CD14-positive monocyte (primary cell): ENCODE measurements around the gene PLXNB3. TPM values are rescaled to one million over a fixed set of nuclear protein-coding genes. Genes with fewer than 3 reads are reported as not detected.

Experiments used
- DNase-seq, 3 donors: peaks; one replicate each; pipeline ENCODE4 v3.0.0-alpha.2; 2011 to 2022
- H2AFZ ChIP-seq: 2 replicates; pipeline ENCODE4 v1.6.0; 2012; ENCODE audit warnings: mild to moderate bottlenecking, low read depth, low read length, inconsistent platforms; ENCODE audit not compliant: insufficient read depth, poor library complexity, severe bottlenecking
- H3K27ac ChIP-seq, 2 donors: 1 replicate in 1 of 2; 2 replicates in 1 of 2; pipeline ENCODE4 v1.5.1; 2012 to 2013; ENCODE audit warnings: low read length in 2 of 2, control low read depth in 1 of 2, inconsistent platforms in 1 of 2, low read depth in 1 of 2, mild to moderate bottlenecking in 1 of 2
- H3K27me3 ChIP-seq, 2 donors: one replicate each; pipeline versions ENCODE4 v1.6.0 to v1.6.1; 2011 to 2013; ENCODE audit warnings: low read length in 2 of 2; ENCODE audit not compliant: control insufficient read depth in 2 of 2, insufficient read depth in 2 of 2
- H3K36me3 ChIP-seq, 2 donors: replicated peaks in 1 of 2; 1 replicate in 1 of 2; 2 replicates in 1 of 2; pipeline versions ENCODE4 v1.5.1 to v1.6.1; 2012 to 2013; ENCODE audit warnings: low read length in 2 of 2, control low read depth in 1 of 2, inconsistent platforms in 1 of 2, mild to moderate bottlenecking in 1 of 2; ENCODE audit not compliant: insufficient read depth in 2 of 2, control insufficient read depth in 1 of 2
- H3K4me1 ChIP-seq, 2 donors: 1 replicate in 1 of 2; 2 replicates in 1 of 2; pipeline versions ENCODE4 v1.5.1 to v1.6.1; 2012 to 2013; ENCODE audit warnings: low read length in 2 of 2, control low read depth in 1 of 2, inconsistent platforms in 1 of 2, mild to moderate bottlenecking in 1 of 2, moderate library complexity in 1 of 2; ENCODE audit not compliant: insufficient read depth in 2 of 2, control insufficient read depth in 1 of 2
- H3K4me2 ChIP-seq: replicated peaks from 2 replicates; pipeline ENCODE3; 2012; ENCODE audit warnings: low read length, moderate library complexity, mild to moderate bottlenecking; ENCODE audit not compliant: poor library complexity, severe bottlenecking; ENCODE audit errors: extremely low read depth
- H3K4me3 ChIP-seq, 3 experiments: fragments of 200-600 bp in 1 of 3; sonication (generic) in 1 of 3; replicated peaks in 1 of 3; 1 replicate in 2 of 3; 2 replicates in 1 of 3; pipeline ENCODE4 v1.5.1; 2011 to 2013; ENCODE audit warnings: low read length in 3 of 3, mild to moderate bottlenecking in 3 of 3, control low read depth in 2 of 3, low read depth in 2 of 3, inconsistent platforms in 1 of 3, moderate library complexity in 1 of 3
- H3K79me2 ChIP-seq: 2 replicates; pipeline ENCODE4 v1.6.0; 2012; ENCODE audit warnings: mild to moderate bottlenecking, control low read depth, inconsistent platforms, low read length, moderate library complexity; ENCODE audit not compliant: insufficient read depth
- H3K9ac ChIP-seq: 2 replicates; pipeline ENCODE4 v1.6.0; 2017; ENCODE audit warnings: low read length, mild to moderate bottlenecking; ENCODE audit not compliant: insufficient read depth, poor library complexity, severe bottlenecking
- H3K9me3 ChIP-seq, 2 donors: replicated peaks in 1 of 2; 1 replicate in 1 of 2; 2 replicates in 1 of 2; pipeline versions ENCODE4 v1.5.1 to v1.6.1; 2012 to 2013; ENCODE audit warnings: low read length in 2 of 2, control low read depth in 1 of 2; ENCODE audit not compliant: control insufficient read depth in 1 of 2, insufficient read depth in 1 of 2
- H4K20me1 ChIP-seq: 2 replicates; pipeline ENCODE4 v1.6.0; 2012; ENCODE audit warnings: mild to moderate bottlenecking, low read length, control low read depth, moderate library complexity; ENCODE audit not compliant: insufficient read depth
- H3K27ac Mint-ChIP-seq, 7 donors: one replicate each; pipeline ENCODE4 v1.8.0; 2020; ENCODE audit warnings: mild to moderate bottlenecking in 7 of 7, mixed read lengths in 7 of 7, moderate library complexity in 6 of 7, inconsistent platforms in 2 of 7
- H3K27me3 Mint-ChIP-seq, 3 donors: one replicate each; pipeline ENCODE4 v1.8.0; 2021 to 2022; ENCODE audit warnings: low read depth in 3 of 3, mild to moderate bottlenecking in 3 of 3, mixed read lengths in 3 of 3, moderate library complexity in 3 of 3, inconsistent platforms in 1 of 3
- H3K36me3 Mint-ChIP-seq, 2 donors: one replicate each; pipeline ENCODE4 v1.8.0; 2020; ENCODE audit warnings: mixed read lengths in 2 of 2, inconsistent platforms in 1 of 2, mild to moderate bottlenecking in 1 of 2
- H3K4me1 Mint-ChIP-seq: one replicate; pipeline ENCODE4 v1.8.0; 2020; ENCODE audit warnings: mild to moderate bottlenecking, mixed read lengths
- H3K4me3 Mint-ChIP-seq, 2 donors: one replicate each; pipeline ENCODE4 v1.8.0; 2020; ENCODE audit warnings: mild to moderate bottlenecking in 2 of 2, mixed read lengths in 2 of 2, moderate library complexity in 1 of 2
- H3K9me3 Mint-ChIP-seq, 7 donors: one replicate each; pipeline ENCODE4 v1.8.0; 2020 to 2022; ENCODE audit warnings: mixed read lengths in 7 of 7, mild to moderate bottlenecking in 6 of 7, moderate library complexity in 6 of 7, inconsistent platforms in 2 of 7
- CTCF ChIP-seq: fragments of 200-600 bp; IDR thresholded peaks from one replicate; pipeline ENCODE4 v1.8.0; 2022; ENCODE audit warnings: antibody characterized with exemption, mild to moderate bottlenecking
- WGBS: methylation state at CpG from one replicate; pipeline ENCODE4 v1.1.5; 2013; ENCODE audit warnings: missing lambda C conversion rate; ENCODE audit not compliant: insufficient coverage; 5-methylcytosine and 5-hydroxymethylcytosine counted together
- intact Hi-C, 2 donors: fragments of 100-400 bp; cut with micrococcal nuclease; formaldehyde crosslinking; loops; one replicate each; pipeline versions ENCODE4 v1.15.0 to v1.15.1; 2023
- polyA plus RNA-seq, 3 donors: library from polyadenylated mRNA; depleted of rRNA in 1 of 3; unstranded in 2 of 3; stranded (reverse) in 1 of 3; fragments of 300-500 nt in 2 of 3; fragments of >200 nt in 1 of 3; fragmentation: Illumina TruSeq in 2 of 3; gene quantifications; 1 replicate in 2 of 3; 2 replicates in 1 of 3; pipeline ENCODE4 v1.2.3, GENCODE V29; 2012 to 2021

The PLXNB3 gene
- polyA plus RNA-seq, 3 donors, result not detected

- TF ChIP-seq CTCF, result no peak
Observed at GRCh38 chrX:153763298-153763932, 634 bp upstream of the PLXNB3 start.

GRCh38 chrX:153764786-153765137 is 713 bp downstream of the PLXNB3 start:
- peaks cover 1 to 23% (median 16%) of the 10 kb centered on the region in 3 donors for H3K27me3 Mint-ChIP-seq
- H3K4me1 Mint-ChIP-seq, result peaks cover 14% of the 10 kb centered on the region
- H3K4me1 ChIP-seq, result peaks cover 0 to 5% of the 10 kb centered on the region in 2 donors
- intact Hi-C loops, result loop anchor here (5.0 to 10.0 kb wide), 3 partner anchors 160 to 190 kb away; partner anchors contain the start of gene ARHGAP4 (in 1 of the 2)
- no peaks in the 10 kb centered on the region for H4K20me1 ChIP-seq
- WGBS, result no CpG with 5 or more reads among the region's 7 CpGs
- H3K4me3 Mint-ChIP-seq, result no peak overlapping the region
- no peaks in the 10 kb centered on the region for H3K9me3 ChIP-seq
- peaks cover 0 to 3% (median 0%) of the 10 kb centered on the region in 7 donors for H3K9me3 Mint-ChIP-seq
- no peak overlapping the region for H3K4me2 ChIP-seq
- H3K4me3 ChIP-seq, result no peak overlapping the region
- H3K9ac ChIP-seq, result no peak overlapping the region
- DNase-seq, result no peak
- H3K27me3 ChIP-seq, result no peaks in the 10 kb centered on the region
- H3K27ac Mint-ChIP-seq, result no peak overlapping the region
- H3K36me3 ChIP-seq, result no peaks in the 10 kb centered on the region
- H3K36me3 Mint-ChIP-seq, result no peaks in the 10 kb centered on the region
- no peak for TF ChIP-seq CTCF
- H2AFZ ChIP-seq, result no peak overlapping the region
- no peak overlapping the region for H3K27ac ChIP-seq
- H3K79me2 ChIP-seq, result no peaks in the 10 kb centered on the region

More at GRCh38 chrX:153763298-153763932, 634 bp upstream of the PLXNB3 start:
- Histone ChIP-seq H3K4me3 (no peak overlapping the region), H2AFZ (no peak overlapping the region), H3K4me2 (no peak overlapping the region), H4K20me1 (no peaks in the 10 kb centered on the region), H3K4me1 (peaks cover 0 to 5% of the 10 kb centered on the region in 2 donors), H3K27ac (no peak overlapping the region), H3K9me3 (no peaks in the 10 kb centered on the region), H3K36me3 (no peaks in the 10 kb centered on the region), H3K79me2 (no peaks in the 10 kb centered on the region), H3K27me3 (no peaks in the 10 kb centered on the region), H3K9ac (no peak overlapping the region)
- Mint-ChIP-seq H3K9me3 (peaks cover 0 to 3% (median 0%) of the 10 kb centered on the region in 7 donors), H3K4me1 (peaks cover 18% of the 10 kb centered on the region), H3K27ac (no peak overlapping the region), H3K36me3 (no peaks in the 10 kb centered on the region), H3K4me3 (no peak overlapping the region), H3K27me3 (peaks cover 0 to 20% (median 16%) of the 10 kb centered on the region in 3 donors)
- WGBS, result 96% methylated on average over 14 of the region's 18 CpGs
- intact Hi-C loops, result loop anchor here (5.0 to 10.0 kb wide), 3 partner anchors 161 to 191 kb away; partner anchors contain the start of gene ARHGAP4 (in 1 of the 2)
- no peak for DNase-seq
